Activated B cell treated with CpG ODN at 0.5 μM for 24 hours (primary cell): ENCODE data around the gene G3BP2. TPM values are rescaled to one million over a fixed set of nuclear protein-coding genes. Genes with fewer than 3 reads are reported as not detected.

Experiments used
- ATAC-seq: fragments of 200-7000 bp; cut with Tn5 transposase; one replicate; pipeline ENCODE4 v1.10.0; 2021; ENCODE audit warnings: low read depth, mild to moderate bottlenecking, moderate library complexity
- CTCF ChIA-PET: fragments of 350-600 bp; sonication (Branson Sonifier 250); formaldehyde crosslinking; loops from one replicate; lab custom pipeline; 2021; ENCODE audit warnings: antibody characterized with exemption; lab: Charles Lee
- POLR2A ChIA-PET: fragments of 350-600 bp; sonication (Branson Sonifier 250); formaldehyde crosslinking; loops from one replicate; lab custom pipeline; 2021; ENCODE audit warnings: antibody characterized with exemption; lab: Charles Lee
- DNase-seq: peaks from one replicate; pipeline ENCODE4 v3.0.0; 2022
- H3K27ac Mint-ChIP-seq: one replicate; pipeline ENCODE4 v1.8.0; 2020; ENCODE audit warnings: mixed read lengths
- H3K27me3 Mint-ChIP-seq: one replicate; pipeline ENCODE4 v1.8.0; 2021; ENCODE audit warnings: mixed read lengths
- H3K36me3 Mint-ChIP-seq: one replicate; pipeline ENCODE4 v1.8.0; 2021; ENCODE audit warnings: low read depth, mixed read lengths
- H3K4me1 Mint-ChIP-seq: one replicate; pipeline ENCODE4 v1.8.0; 2021; ENCODE audit warnings: mixed read lengths
- H3K4me3 Mint-ChIP-seq: one replicate; pipeline ENCODE4 v1.8.0; 2020; ENCODE audit warnings: mild to moderate bottlenecking, mixed read lengths
- H3K9me3 Mint-ChIP-seq: one replicate; pipeline ENCODE4 v1.8.0; 2020; ENCODE audit warnings: mixed read lengths
- intact Hi-C: fragments of 100-400 bp; cut with micrococcal nuclease; formaldehyde crosslinking; loops from one replicate; pipeline ENCODE4 v1.15.1; 2024
- total RNA-seq: library from RNA; stranded (reverse); gene quantifications from 2 replicates; pipeline ENCODE4 v1.2.3, GENCODE V29; 2022
- TF ChIP-seq, protein P1 (sequence below): fragments of 200-600 bp; IDR thresholded peaks from one replicate; pipeline ENCODE4 v1.8.0; 2022; ENCODE audit warnings: antibody characterized with exemption, mild to moderate bottlenecking

The G3BP2 gene
- total RNA-seq, 1 donor from 2014 or later: 103 TPM

DNA sequence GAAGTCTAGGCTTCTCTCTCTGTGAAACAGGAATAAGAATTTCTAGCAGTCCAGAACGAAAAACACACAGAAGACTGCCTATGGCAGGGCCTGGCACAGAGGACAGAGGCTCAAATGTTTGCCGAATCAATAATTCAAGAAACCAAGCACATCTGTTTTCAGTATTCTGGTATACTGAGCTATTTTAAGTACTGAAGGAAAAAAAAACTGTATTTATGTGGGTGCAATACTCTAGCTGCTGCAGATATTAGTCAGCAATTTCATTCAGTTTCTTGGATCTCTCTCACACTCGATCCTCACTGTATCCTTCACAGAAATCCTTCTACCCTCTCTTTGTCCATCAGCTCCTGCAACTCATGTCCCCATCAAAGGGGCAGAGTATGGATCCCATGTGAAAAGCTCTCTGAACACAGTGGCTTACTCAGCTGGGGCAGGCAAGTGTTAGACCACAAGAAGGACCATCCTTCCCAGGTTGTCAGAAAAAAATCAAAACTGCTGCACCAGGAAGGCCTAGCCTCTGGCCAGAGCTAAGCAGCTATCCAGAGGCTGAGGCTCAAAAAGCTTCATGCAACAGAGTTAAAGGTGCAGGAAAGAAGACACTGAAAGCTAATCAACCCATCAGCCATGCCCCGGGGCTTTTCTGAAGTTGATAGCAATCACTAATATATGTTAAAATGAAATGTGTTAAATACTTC lies 42.0 kb upstream of the G3BP2 start:
- POLR2A ChIA-PET: no interaction called here
- ATAC-seq: no peak
- DNase-seq: no peak
- Mint-ChIP-seq H3K4me3 (no peak overlapping the region), H3K27me3 (no peaks in the 10 kb centered on the region), H3K9me3 (no peaks in the 10 kb centered on the region), H3K4me1 (peaks cover 8% of the 10 kb centered on the region), H3K27ac (no peak overlapping the region), H3K36me3 (peaks cover 5% of the 10 kb centered on the region)
- intact Hi-C loops: no loop called here
- TF ChIP-seq, protein P1, sequence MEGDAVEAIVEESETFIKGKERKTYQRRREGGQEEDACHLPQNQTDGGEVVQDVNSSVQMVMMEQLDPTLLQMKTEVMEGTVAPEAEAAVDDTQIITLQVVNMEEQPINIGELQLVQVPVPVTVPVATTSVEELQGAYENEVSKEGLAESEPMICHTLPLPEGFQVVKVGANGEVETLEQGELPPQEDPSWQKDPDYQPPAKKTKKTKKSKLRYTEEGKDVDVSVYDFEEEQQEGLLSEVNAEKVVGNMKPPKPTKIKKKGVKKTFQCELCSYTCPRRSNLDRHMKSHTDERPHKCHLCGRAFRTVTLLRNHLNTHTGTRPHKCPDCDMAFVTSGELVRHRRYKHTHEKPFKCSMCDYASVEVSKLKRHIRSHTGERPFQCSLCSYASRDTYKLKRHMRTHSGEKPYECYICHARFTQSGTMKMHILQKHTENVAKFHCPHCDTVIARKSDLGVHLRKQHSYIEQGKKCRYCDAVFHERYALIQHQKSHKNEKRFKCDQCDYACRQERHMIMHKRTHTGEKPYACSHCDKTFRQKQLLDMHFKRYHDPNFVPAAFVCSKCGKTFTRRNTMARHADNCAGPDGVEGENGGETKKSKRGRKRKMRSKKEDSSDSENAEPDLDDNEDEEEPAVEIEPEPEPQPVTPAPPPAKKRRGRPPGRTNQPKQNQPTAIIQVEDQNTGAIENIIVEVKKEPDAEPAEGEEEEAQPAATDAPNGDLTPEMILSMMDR: no peak
- CTCF ChIA-PET: interaction anchor here (1.2 kb wide), 1 partner anchor 24 kb away, joined by 3 read pairs; no protein-coding TSS in a partner anchor

DNA sequence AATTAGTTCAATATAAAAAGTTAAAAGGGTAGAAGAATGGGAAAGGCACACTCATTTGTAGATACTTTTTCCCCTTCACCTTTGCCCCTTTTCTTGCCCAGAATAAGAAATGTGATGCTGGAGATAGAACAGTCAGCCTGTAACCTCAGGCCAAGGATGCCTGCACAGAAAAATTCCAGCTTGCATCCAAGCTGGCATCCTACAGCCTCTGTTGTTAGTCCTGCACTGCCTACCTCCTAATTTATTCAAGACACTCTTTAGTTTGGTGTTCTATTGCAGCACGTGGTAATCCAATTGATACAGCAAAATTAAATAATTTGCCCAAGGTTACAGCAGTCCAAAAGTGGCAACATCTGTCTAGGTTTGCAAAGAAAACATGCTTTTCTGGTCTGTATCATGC lies 41.5 kb upstream of the G3BP2 start:
- DNase-seq (no peak), ATAC-seq (no peak)
- no peak overlapping the region for H3K4me3 Mint-ChIP-seq
- no peak overlapping the region for H3K27ac Mint-ChIP-seq
- H3K4me1 Mint-ChIP-seq: peaks cover 9% of the 10 kb centered on the region
- H3K9me3 Mint-ChIP-seq: no peaks in the 10 kb centered on the region
- H3K27me3 Mint-ChIP-seq: no peaks in the 10 kb centered on the region
- intact Hi-C loops: no loop called here
- ChIA-PET POLR2A (no interaction called here), CTCF (interaction anchor here (1.2 kb wide), 1 partner anchor 24 kb away, joined by 3 read pairs; no protein-coding TSS in a partner anchor)
- TF ChIP-seq, protein P1: no peak
- H3K36me3 Mint-ChIP-seq: peaks cover 5% of the 10 kb centered on the region

DNA sequence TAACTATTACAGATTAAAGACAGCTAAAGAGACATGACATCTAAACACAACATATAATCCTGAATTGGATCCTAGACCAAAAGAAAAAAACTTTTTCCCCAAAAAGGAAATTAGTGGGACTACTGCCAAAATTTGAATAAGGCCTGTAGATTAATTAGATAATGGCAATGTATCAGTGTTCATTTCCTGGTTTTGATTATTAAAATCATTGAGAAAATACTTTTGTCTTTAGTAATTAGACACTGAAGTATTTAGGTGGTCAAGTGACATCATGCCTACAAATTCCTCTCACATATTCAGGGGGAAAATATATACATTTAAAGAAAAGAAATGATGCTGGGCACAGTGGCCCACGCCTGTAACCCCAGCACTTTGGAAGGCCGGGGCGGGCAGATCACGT lies 40.8 kb upstream of the G3BP2 start:
- ATAC-seq (no peak), DNase-seq (no peak)
- Mint-ChIP-seq H3K27ac (no peak overlapping the region), H3K36me3 (peaks cover 5% of the 10 kb centered on the region), H3K4me1 (peaks cover 8% of the 10 kb centered on the region), H3K4me3 (no peak overlapping the region), H3K9me3 (no peaks in the 10 kb centered on the region), H3K27me3 (no peaks in the 10 kb centered on the region)
- TF ChIP-seq, protein P1: no peak
- CTCF ChIA-PET: no interaction called here
- POLR2A ChIA-PET: no interaction called here
- intact Hi-C loops: no loop called here

DNA sequence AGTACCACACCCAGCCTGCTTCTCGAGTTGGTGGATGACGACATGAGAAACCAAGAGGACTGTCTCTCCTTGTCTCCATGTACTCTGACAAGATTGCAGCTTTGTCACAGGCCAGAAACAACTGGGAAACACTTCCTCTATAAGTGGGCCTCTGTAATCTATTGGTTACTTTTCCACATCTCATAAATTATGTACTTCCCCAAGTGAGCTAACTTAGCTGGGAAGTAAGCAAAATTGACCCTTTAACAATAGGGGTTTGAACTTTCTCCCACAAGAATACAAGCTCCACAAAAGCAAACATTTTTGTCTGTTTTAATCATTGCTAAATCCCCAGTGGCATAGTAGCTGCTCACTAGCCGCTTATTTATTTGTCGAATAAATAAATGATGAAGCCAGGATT lies 37.0 kb upstream of the G3BP2 start:
- H3K36me3 Mint-ChIP-seq: no peaks in the 10 kb centered on the region
- no peaks in the 10 kb centered on the region for H3K27me3 Mint-ChIP-seq
- no peak overlapping the region for H3K4me3 Mint-ChIP-seq
- H3K9me3 Mint-ChIP-seq: no peaks in the 10 kb centered on the region
- POLR2A ChIA-PET: interaction anchor here (1.4 kb wide), 1 partner anchor 12 kb away, joined by 5 read pairs; no protein-coding TSS in a partner anchor
- intact Hi-C loops: no loop called here
- DNase-seq: no peak
- ATAC-seq: no peak
- CTCF ChIA-PET: interaction anchor here (0.9 to 3.3 kb wide), 6 partner anchors 14 to 139 kb away, joined by 3 to 30 read pairs (median 4); partner anchors contain the start of gene USO1
- H3K27ac Mint-ChIP-seq: no peak overlapping the region
- peaks cover 12% of the 10 kb centered on the region for H3K4me1 Mint-ChIP-seq
- TF ChIP-seq, protein P1: no peak

DNA sequence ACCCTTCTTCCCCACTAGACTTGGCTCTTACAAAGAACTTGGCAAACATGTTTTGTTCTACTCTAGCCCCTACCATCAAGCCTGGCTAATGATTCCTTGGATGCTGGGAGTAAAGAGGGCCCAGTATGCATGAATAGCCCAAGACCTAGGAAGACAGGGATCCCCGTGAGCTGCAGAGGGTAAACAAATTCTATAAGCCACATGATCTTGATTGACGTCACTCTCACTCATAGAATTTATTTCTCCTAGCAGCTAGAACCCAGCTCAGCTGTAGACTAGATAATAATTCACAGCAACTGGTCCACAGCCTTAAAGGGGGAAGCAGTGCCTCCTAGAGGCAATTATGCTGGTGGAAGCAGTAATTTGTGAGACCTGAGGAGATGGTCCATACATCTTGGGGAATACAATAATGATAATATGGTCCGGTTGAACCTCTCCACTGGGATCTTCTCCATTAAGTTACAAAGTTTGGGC lies 35.0 kb upstream of the G3BP2 start:
- no peaks in the 10 kb centered on the region for H3K36me3 Mint-ChIP-seq
- peaks cover 12% of the 10 kb centered on the region for H3K4me1 Mint-ChIP-seq
- no peak for DNase-seq
- ChIA-PET CTCF (interaction anchor here (0.6 to 3.3 kb wide), 7 partner anchors 10 to 54 kb away, joined by 3 to 30 read pairs (median 4); partner anchors contain the start of genes G3BP2 and USO1), POLR2A (no interaction called here)
- intact Hi-C loops: loop anchor here (1.0 to 5.0 kb wide), 2 partner anchors 54 to 139 kb away; no protein-coding TSS in a partner anchor
- TF ChIP-seq, protein P1: no peak
- H3K9me3 Mint-ChIP-seq: no peaks in the 10 kb centered on the region
- H3K27me3 Mint-ChIP-seq: no peaks in the 10 kb centered on the region
- ATAC-seq: peak; percentile 85
- no peak overlapping the region for H3K4me3 Mint-ChIP-seq
- H3K27ac Mint-ChIP-seq: peak overlapping the region; percentile 21
